Smooth muscle cell (in vitro differentiated cells): Measurements from ENCODE around the gene EIF4G3. TPM values are rescaled to one million over a fixed set of nuclear protein-coding genes. Genes with fewer than 3 reads are reported as not detected.
A peak's percentile ranks its signal among the peaks of the same experiment; 100 is the strongest.

Source experiments
- DNase-seq: peaks from one replicate; lab custom pipeline; 2025; ENCODE audit not compliant: unreplicated experiment; lab: John Stamatoyannopoulos, UW
- H2AFZ ChIP-seq: fragments of 200-600 bp; sonication (generic); 2 replicates; pipeline ENCODE4 v1.6.0; 2016; ENCODE audit warnings: antibody characterized with exemption, low read depth, mild to moderate bottlenecking
- H3F3A ChIP-seq: fragments of 200-600 bp; sonication (generic); 2 replicates; pipeline ENCODE4 v1.6.0; 2017; ENCODE audit warnings: antibody characterized with exemption, low read depth
- H3K27ac ChIP-seq: fragments of 200-600 bp; sonication (generic); 2 replicates; pipeline ENCODE4 v1.5.1; 2016; ENCODE audit warnings: low read depth, mild to moderate bottlenecking
- H3K27me3 ChIP-seq: fragments of 200-600 bp; sonication (generic); 2 replicates; pipeline ENCODE4 v1.6.1; 2016; ENCODE audit warnings: low read depth, mild to moderate bottlenecking
- H3K36me3 ChIP-seq: fragments of 200-600 bp; sonication (generic); 2 replicates; pipeline ENCODE4 v1.5.1; 2016; ENCODE audit warnings: low read depth
- H3K4me1 ChIP-seq: fragments of 200-600 bp; sonication (generic); 2 replicates; pipeline ENCODE4 v1.5.1; 2016; ENCODE audit warnings: low read depth
- H3K4me2 ChIP-seq: fragments of 200-600 bp; sonication (generic); 2 replicates; pipeline ENCODE4 v1.6.0; 2016; ENCODE audit warnings: mild to moderate bottlenecking
- H3K4me3 ChIP-seq: fragments of 200-600 bp; sonication (generic); 2 replicates; pipeline ENCODE4 v1.5.1; 2016; ENCODE audit warnings: mild to moderate bottlenecking
- H3K79me2 ChIP-seq: fragments of 200-600 bp; sonication (generic); 2 replicates; pipeline ENCODE4 v1.6.0; 2016; ENCODE audit warnings: low read depth, mild to moderate bottlenecking
- H3K9ac ChIP-seq: fragments of 200-600 bp; sonication (generic); 2 replicates; pipeline ENCODE4 v1.6.0; 2016; ENCODE audit warnings: low read depth
- H3K9me3 ChIP-seq: fragments of 200-600 bp; sonication (generic); replicated peaks from 2 replicates; pipeline ENCODE4 v1.5.1; 2016; ENCODE audit warnings: low read depth
- H4K20me1 ChIP-seq: fragments of 200-600 bp; sonication (generic); 2 replicates; pipeline ENCODE4 v1.6.0; 2016; ENCODE audit warnings: low read depth
- CTCF ChIP-seq: fragments of 200-600 bp; sonication (generic); IDR thresholded peaks from 2 replicates; pipeline ENCODE4 v1.5.1; 2017; ENCODE audit warnings: borderline replicate concordance, mild to moderate bottlenecking, antibody characterized with exemption; ENCODE audit not compliant: insufficient read depth, poor library complexity, severe bottlenecking
- WGBS: methylation state at CpG from one replicate; pipeline ENCODE4 v1.1.7; 2016; ENCODE audit warnings: low lambda C conversion rate; 5-methylcytosine and 5-hydroxymethylcytosine counted together
- polyA plus RNA-seq: library from polyadenylated mRNA; unstranded; fragments of >200 nt; fragmentation: Nextera tagmentation; extraction: Ambion mirVana; gene quantifications from 2 replicates; pipeline ENCODE4 v1.2.1, GENCODE V29; 2016
- total RNA-seq: library from RNA; depleted of rRNA; stranded (reverse); fragments of >200 nt; gene quantifications from 2 replicates; pipeline ENCODE4 v1.2.3, GENCODE V29; 2014

EIF4G3 gene
- total and polyA plus RNA-seq, 2 experiments from 2014 or later = 31.5 to 49.5 TPM

GRCh38 chr1:20993716-20994575, 182.8 kb downstream of the EIF4G3 start:
- WGBS = 95% methylated on average over 5 of the region's 5 CpGs
- no peak for DNase-seq
- H4K20me1 ChIP-seq = peaks cover 36% of the 10 kb centered on the region
- no peak overlapping the region for H3K27ac ChIP-seq
- H3K36me3 ChIP-seq = no peaks in the 10 kb centered on the region
- peaks cover 16% of the 10 kb centered on the region for H3K79me2 ChIP-seq
- peaks cover 10% of the 10 kb centered on the region for H3K4me1 ChIP-seq
- peaks cover 8% of the 10 kb centered on the region for H3F3A ChIP-seq
- H3K4me2 ChIP-seq = no peak overlapping the region
- H3K4me3 ChIP-seq = no peak overlapping the region
- no peak for TF ChIP-seq CTCF
- H3K9me3 ChIP-seq = no peaks in the 10 kb centered on the region
- H2AFZ ChIP-seq = no peak overlapping the region
- H3K9ac ChIP-seq = no peak overlapping the region
- H3K27me3 ChIP-seq = no peaks in the 10 kb centered on the region

- no peaks in the 10 kb centered on the region for H3K27me3 ChIP-seq
- H4K20me1 ChIP-seq = peaks cover 47% of the 10 kb centered on the region
- no peak overlapping the region for H3K9ac ChIP-seq
- no peak overlapping the region for H2AFZ ChIP-seq
- H3K4me1 ChIP-seq = peaks cover 10% of the 10 kb centered on the region
- peak overlapping the region; percentile 27 for H3K4me2 ChIP-seq
- DNase-seq = no peak
- 22% methylated on average over 2 of the region's 2 CpGs for WGBS
- peaks cover 8% of the 10 kb centered on the region for H3F3A ChIP-seq
- H3K79me2 ChIP-seq = peaks cover 18% of the 10 kb centered on the region
- H3K4me3 ChIP-seq = no peak overlapping the region
- H3K27ac ChIP-seq = peak overlapping the region; percentile 35
- H3K9me3 ChIP-seq = no peaks in the 10 kb centered on the region
- H3K36me3 ChIP-seq = no peaks in the 10 kb centered on the region
- TF ChIP-seq CTCF = no peak
Measured at GRCh38 chr1:20992322-20993056, 184.2 kb downstream of the EIF4G3 start.

GRCh38 chr1:20988943-20989342, 187.8 kb downstream of the EIF4G3 start:
- Histone ChIP-seq H3K79me2 (peaks cover 30% of the 10 kb centered on the region), H3K27me3 (no peaks in the 10 kb centered on the region)
- no peak for DNase-seq

More at GRCh38 chr1:20988943-20989342, 187.8 kb downstream of the EIF4G3 start:
- no peak for TF ChIP-seq CTCF
- H4K20me1 ChIP-seq = peaks cover 63% of the 10 kb centered on the region
- no peak overlapping the region for H3K4me3 ChIP-seq
- WGBS = 99% methylated on average over 6 of the region's 6 CpGs
- H3K4me1 ChIP-seq = peaks cover 10% of the 10 kb centered on the region
- no peak overlapping the region for H3K4me2 ChIP-seq
- no peak overlapping the region for H3K27ac ChIP-seq
- no peak overlapping the region for H3K9ac ChIP-seq
- no peaks in the 10 kb centered on the region for H3K36me3 ChIP-seq
- H3K9me3 ChIP-seq = no peaks in the 10 kb centered on the region
- H3F3A ChIP-seq = peaks cover 8% of the 10 kb centered on the region
- no peak overlapping the region for H2AFZ ChIP-seq
